Fibroblast of lung (primary cell): ENCODE results near the gene UNKL. TPM values are rescaled to one million over a fixed set of nuclear protein-coding genes. Genes with fewer than 3 reads are reported as not detected.

Experiments
- DNase-seq, 2 donors: peaks; one replicate each; pipeline versions ENCODE4 v3.0.0 to v3.0.0-alpha.2; 2010; ENCODE audit warnings: low read depth in 2 of 2
- H2AFZ ChIP-seq: 2 replicates; pipeline ENCODE4 v1.5.1; 2012; ENCODE audit warnings: low read length, control low read depth, inconsistent platforms
- H3K27ac ChIP-seq: 2 replicates; pipeline ENCODE4 v1.5.1; 2011; ENCODE audit warnings: low read length, control low read depth; ENCODE audit not compliant: insufficient read depth
- H3K27me3 ChIP-seq: 2 replicates; pipeline ENCODE4 v1.5.1; 2011; ENCODE audit warnings: mild to moderate bottlenecking, low read length; ENCODE audit not compliant: control insufficient read depth, insufficient read depth
- H3K36me3 ChIP-seq: 2 replicates; pipeline ENCODE4 v1.5.1; 2011; ENCODE audit warnings: low read length; ENCODE audit not compliant: control insufficient read depth, insufficient read depth
- H3K4me1 ChIP-seq: 2 replicates; pipeline ENCODE4 v1.5.1; 2011; ENCODE audit warnings: low read length; ENCODE audit not compliant: control insufficient read depth, insufficient read depth; ENCODE audit errors: extremely low read depth
- H3K4me2 ChIP-seq: 2 replicates; pipeline ENCODE4 v1.5.1; 2011; ENCODE audit warnings: low read length, control low read depth; ENCODE audit not compliant: insufficient read depth; ENCODE audit errors: extremely low read depth
- H3K4me3 ChIP-seq, 4 experiments: fragments of 200-600 bp in 1 of 4; sonication (generic) in 1 of 4; replicated peaks in 1 of 4; 2 replicates each; pipeline ENCODE4 v1.5.1; 2011 to 2016; ENCODE audit warnings: low read length in 4 of 4, low read depth in 3 of 4, mild to moderate bottlenecking in 3 of 4, control low read depth in 2 of 4, inconsistent platforms in 1 of 4, mixed read lengths in 1 of 4; ENCODE audit not compliant: insufficient read depth in 1 of 4; ENCODE audit errors: control extremely low read depth in 1 of 4
- H3K79me2 ChIP-seq: 2 replicates; pipeline ENCODE4 v1.5.1; 2012; ENCODE audit warnings: mild to moderate bottlenecking, low read length, inconsistent platforms; ENCODE audit not compliant: control insufficient read depth, insufficient read depth
- H3K9ac ChIP-seq: 2 replicates; pipeline ENCODE4 v1.5.1; 2011; ENCODE audit warnings: mild to moderate bottlenecking, low read length, control low read depth; ENCODE audit not compliant: insufficient read depth
- H3K9me3 ChIP-seq: 2 replicates; pipeline ENCODE4 v1.5.1; 2012; ENCODE audit warnings: low read depth, low read length; ENCODE audit not compliant: control insufficient read depth, insufficient read depth
- H4K20me1 ChIP-seq: 2 replicates; pipeline ENCODE4 v1.5.1; 2011; ENCODE audit warnings: low read length; ENCODE audit not compliant: control insufficient read depth, insufficient read depth; ENCODE audit errors: extremely low read depth
- EZH2 ChIP-seq: IDR thresholded peaks from 2 replicates; pipeline ENCODE4 v1.5.1; 2012; ENCODE audit warnings: low read length, control low read depth, mild to moderate bottlenecking; ENCODE audit errors: missing control alignments
- polyA plus RNA-seq, 2 donors: library from polyadenylated mRNA; depleted of rRNA in 1 of 2; stranded (reverse) in 1 of 2; unstranded in 1 of 2; fragments of >200 nt; gene quantifications; 2 replicates each; pipeline ENCODE4 v1.2.1, GENCODE V29; 2011 to 2012; ENCODE audit warnings: missing spikeins in 1 of 2
- total RNA-seq: library from RNA; depleted of rRNA; stranded (reverse); fragments of >200 nt; gene quantifications from 2 replicates; pipeline ENCODE4 v1.2.1, GENCODE V29; 2014
- TF ChIP-seq, protein P1 (sequence below), 2 donors: IDR thresholded peaks in 1 of 2; conservative IDR thresholded peaks in 1 of 2; 1 replicate in 1 of 2; 2 replicates in 1 of 2; pipeline ENCODE4 v1.5.1; 2011 to 2012; ENCODE audit warnings: low read length in 2 of 2, control low read depth in 1 of 2, inconsistent platforms in 1 of 2, low read depth in 1 of 2, mild to moderate bottlenecking in 1 of 2

UNKL gene
- total and polyA plus RNA-seq, 2 donors (not counting 1 experiment from before 2014, with no cell fraction given): 4.3 to 6.3 TPM

DNA sequence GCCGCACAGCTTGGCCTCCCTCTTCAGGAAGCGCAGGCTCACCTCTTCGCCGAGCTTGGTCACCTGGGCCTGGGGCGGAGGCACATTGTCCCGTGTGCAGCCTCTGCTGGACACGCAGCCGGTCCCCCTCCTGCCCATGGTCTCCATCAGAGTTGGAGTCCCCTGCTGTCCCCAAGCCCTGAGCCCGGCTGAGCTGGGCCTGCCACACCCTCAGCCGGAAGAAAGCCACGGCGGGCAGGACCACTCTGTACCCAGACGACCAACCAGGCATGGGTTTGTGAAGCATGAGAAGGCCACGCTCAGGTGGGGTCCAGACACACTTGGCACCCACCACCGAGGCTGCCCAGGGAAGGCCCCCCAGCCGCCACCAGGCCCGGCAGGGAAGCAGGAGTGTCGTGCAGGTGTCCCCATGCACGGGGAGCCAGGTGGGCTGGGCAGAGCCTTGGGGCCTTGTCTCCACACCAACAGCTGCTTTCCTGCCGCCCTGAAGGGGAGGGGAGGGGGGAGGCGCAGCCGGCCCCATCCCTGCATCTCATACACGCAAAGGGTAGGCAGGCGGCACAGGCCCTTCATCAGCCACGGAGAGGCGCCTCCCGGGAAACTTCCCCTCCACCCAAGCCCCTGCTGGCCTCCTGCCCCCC, 24.7 kb upstream of the UNKL start:
- TF ChIP-seq EZH2: no peak
- TF ChIP-seq, protein P1, sequence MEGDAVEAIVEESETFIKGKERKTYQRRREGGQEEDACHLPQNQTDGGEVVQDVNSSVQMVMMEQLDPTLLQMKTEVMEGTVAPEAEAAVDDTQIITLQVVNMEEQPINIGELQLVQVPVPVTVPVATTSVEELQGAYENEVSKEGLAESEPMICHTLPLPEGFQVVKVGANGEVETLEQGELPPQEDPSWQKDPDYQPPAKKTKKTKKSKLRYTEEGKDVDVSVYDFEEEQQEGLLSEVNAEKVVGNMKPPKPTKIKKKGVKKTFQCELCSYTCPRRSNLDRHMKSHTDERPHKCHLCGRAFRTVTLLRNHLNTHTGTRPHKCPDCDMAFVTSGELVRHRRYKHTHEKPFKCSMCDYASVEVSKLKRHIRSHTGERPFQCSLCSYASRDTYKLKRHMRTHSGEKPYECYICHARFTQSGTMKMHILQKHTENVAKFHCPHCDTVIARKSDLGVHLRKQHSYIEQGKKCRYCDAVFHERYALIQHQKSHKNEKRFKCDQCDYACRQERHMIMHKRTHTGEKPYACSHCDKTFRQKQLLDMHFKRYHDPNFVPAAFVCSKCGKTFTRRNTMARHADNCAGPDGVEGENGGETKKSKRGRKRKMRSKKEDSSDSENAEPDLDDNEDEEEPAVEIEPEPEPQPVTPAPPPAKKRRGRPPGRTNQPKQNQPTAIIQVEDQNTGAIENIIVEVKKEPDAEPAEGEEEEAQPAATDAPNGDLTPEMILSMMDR (conservative IDR thresholded peaks at IDR 0.05 in 1 of 2, IDR thresholded peaks at IDR 0.05 in 1 of 2; ENCODE audit: low read depth in 1 of 2, low read length in 2 of 2): no peak
- H3K27me3 ChIP-seq: no peaks in the 10 kb centered on the region
- H3K9me3 ChIP-seq: no peaks in the 10 kb centered on the region
- no peaks in the 10 kb centered on the region for H4K20me1 ChIP-seq
- no peaks in the 10 kb centered on the region for H3K36me3 ChIP-seq
- H2AFZ ChIP-seq: no peak overlapping the region
- DNase-seq: no peak
- H3K4me2 ChIP-seq: no peak overlapping the region
- H3K4me3 ChIP-seq: no peak overlapping the region
- no peak overlapping the region for H3K9ac ChIP-seq
- H3K27ac ChIP-seq: no peak overlapping the region
- no peaks in the 10 kb centered on the region for H3K4me1 ChIP-seq
- H3K79me2 ChIP-seq: no peaks in the 10 kb centered on the region

DNA sequence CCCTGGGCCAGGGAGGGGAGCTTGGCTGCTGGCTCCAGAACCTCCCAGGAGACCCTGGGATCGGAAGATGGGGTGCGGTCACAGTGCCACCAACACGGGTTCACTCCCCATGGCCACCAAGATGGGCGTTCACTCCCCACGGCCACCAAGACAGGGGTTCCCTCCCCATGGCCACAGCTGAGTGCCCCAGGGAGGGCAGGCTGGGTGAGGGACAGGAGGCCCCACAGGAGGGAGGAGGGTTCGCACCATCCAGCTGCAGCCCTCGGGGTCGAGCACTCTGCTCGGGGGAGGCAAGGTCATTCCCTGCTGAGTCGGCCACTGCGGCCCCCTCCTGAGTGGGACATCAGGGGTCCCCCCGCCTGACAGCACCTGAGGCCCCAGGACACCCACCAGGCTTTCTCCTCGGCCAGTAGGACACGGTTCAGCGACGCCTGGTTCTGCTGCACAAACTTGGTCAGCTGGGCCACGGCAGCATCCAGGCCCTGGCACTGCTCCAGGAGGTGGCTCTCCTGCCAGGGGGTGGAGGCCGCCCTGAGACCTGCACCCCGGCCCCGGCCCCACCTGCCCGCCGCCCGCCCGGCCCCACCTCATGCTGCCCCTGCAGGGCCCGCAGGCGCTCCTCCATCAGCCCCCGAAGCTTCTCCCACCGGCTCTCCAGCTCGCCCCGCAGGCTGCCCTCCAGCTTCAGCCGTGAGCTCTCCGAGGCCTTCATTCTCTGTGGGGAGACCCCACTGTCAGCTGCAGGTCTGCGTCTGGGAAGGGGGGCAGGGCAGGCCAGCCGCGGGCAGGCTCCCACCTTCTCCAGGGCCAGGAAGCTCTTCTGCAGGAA, 23.9 kb upstream of the UNKL start:
- TF ChIP-seq EZH2: no peak
- TF ChIP-seq, protein P1 (conservative IDR thresholded peaks at IDR 0.05 in 1 of 2, IDR thresholded peaks at IDR 0.05 in 1 of 2; ENCODE audit: low read depth in 1 of 2, low read length in 2 of 2): no peak
- DNase-seq: no peak
- Histone ChIP-seq H3K79me2 (no peaks in the 10 kb centered on the region), H2AFZ (no peak overlapping the region), H4K20me1 (no peaks in the 10 kb centered on the region), H3K4me1 (no peaks in the 10 kb centered on the region), H3K27ac (no peak overlapping the region), H3K4me3 (no peak overlapping the region), H3K27me3 (no peaks in the 10 kb centered on the region), H3K9ac (no peak overlapping the region), H3K9me3 (no peaks in the 10 kb centered on the region), H3K36me3 (no peaks in the 10 kb centered on the region), H3K4me2 (no peak overlapping the region)

DNA sequence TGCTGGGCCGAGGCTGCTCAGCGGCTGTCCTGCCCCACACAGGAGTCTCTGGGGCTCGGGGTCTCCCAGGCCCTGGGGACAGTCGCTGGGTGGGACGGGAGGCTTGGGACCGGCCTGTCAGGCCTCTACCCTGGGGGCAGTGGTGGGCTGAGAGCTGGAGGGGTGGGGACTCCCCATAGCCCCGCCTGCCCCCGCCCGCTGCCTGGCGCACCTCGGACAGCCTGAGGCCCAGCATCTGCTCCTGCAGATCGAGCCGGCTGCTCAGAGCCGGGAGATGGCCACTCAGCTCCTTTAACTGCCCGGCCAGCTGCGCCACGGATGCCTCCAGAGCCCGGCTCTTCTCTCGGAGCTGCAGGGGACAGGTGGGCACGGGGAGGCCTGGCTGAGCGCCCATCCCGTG, 23.1 kb upstream of the UNKL start:
- H3K4me2 ChIP-seq: no peak overlapping the region
- no peak for DNase-seq
- H3K27me3 ChIP-seq: no peaks in the 10 kb centered on the region
- no peak overlapping the region for H3K9ac ChIP-seq
- H2AFZ ChIP-seq: no peak overlapping the region
- H3K9me3 ChIP-seq: no peaks in the 10 kb centered on the region
- TF ChIP-seq, protein P1 (conservative IDR thresholded peaks at IDR 0.05 in 1 of 2, IDR thresholded peaks at IDR 0.05 in 1 of 2; ENCODE audit: low read depth in 1 of 2, low read length in 2 of 2): no peak
- TF ChIP-seq EZH2: no peak
- H3K27ac ChIP-seq: no peak overlapping the region
- H3K36me3 ChIP-seq: no peaks in the 10 kb centered on the region
- H3K4me3 ChIP-seq: no peak overlapping the region
- no peaks in the 10 kb centered on the region for H4K20me1 ChIP-seq
- H3K79me2 ChIP-seq: no peaks in the 10 kb centered on the region
- no peaks in the 10 kb centered on the region for H3K4me1 ChIP-seq
